Prostate gland (tissue), 2 donors: ENCODE results near the gene LENG1. TPM values are rescaled to one million over a fixed set of nuclear protein-coding genes. Genes with fewer than 3 reads are reported as not detected.

ENCODE experiments used
- DNase-seq: peaks from one replicate; pipeline ENCODE4 v3.0.0-alpha.2; 2019; ENCODE audit warnings: low spot score
- H3K27ac ChIP-seq, 2 donors: fragments of 200-600 bp; sonication (generic); 2 replicates each; pipeline ENCODE4 v1.5.1; 2017 to 2019
- H3K27me3 ChIP-seq: fragments of 200-600 bp; sonication (generic); replicated peaks from 2 replicates; pipeline ENCODE4 v1.5.1; 2019; ENCODE audit not compliant: insufficient read depth
- H3K36me3 ChIP-seq, 2 donors: fragments of 200-600 bp; sonication (generic); 1 replicate in 1 of 2; 2 replicates in 1 of 2; pipeline versions ENCODE4 v1.5.1 to v1.8.1; 2017 to 2019
- H3K4me1 ChIP-seq: fragments of 200-600 bp; sonication (generic); replicated peaks from 2 replicates; pipeline ENCODE4 v1.5.1; 2019
- H3K4me3 ChIP-seq, 2 donors: fragments of 200-600 bp; sonication (generic); 2 replicates each; pipeline ENCODE4 v1.5.1; 2017 to 2019
- H3K9me3 ChIP-seq: fragments of 200-600 bp; sonication (generic); 2 replicates; pipeline ENCODE4 v1.5.1; 2017
- POLR2A ChIP-seq: fragments of 450-650 bp; IDR thresholded peaks from one replicate; pipeline ENCODE4 v1.6.1; 2016; ENCODE audit warnings: antibody characterized with exemption, mild to moderate bottlenecking
- POLR2AphosphoS5 ChIP-seq: sonication (generic); formaldehyde crosslinking; IDR thresholded peaks from one replicate; pipeline ENCODE4 v1.6.1; 2017; ENCODE audit warnings: antibody characterized with exemption
- WGBS: methylation state at CpG from one replicate; pipeline ENCODE4 v1.1.5; 2018; 5-methylcytosine and 5-hydroxymethylcytosine counted together
- intact Hi-C: fragments of 100-400 bp; cut with DNase I; formaldehyde crosslinking; loops from one replicate; pipeline ENCODE4 v1.14.2; 2022
- total RNA-seq, 2 donors: library from RNA; depleted of rRNA; stranded (reverse); fragments of >200 nt; gene quantifications; one replicate each; pipeline ENCODE4 v1.1.0, GENCODE V29; 2016
- TF ChIP-seq, protein P1 (sequence below), 4 experiments: fragments of 200-600 bp in 2 of 4; fragments of 450-650 bp in 2 of 4; sonication (generic) in 2 of 4; IDR thresholded peaks; 1 replicate in 3 of 4; 2 replicates in 1 of 4; pipeline ENCODE4 v1.5.1; 2016 to 2019; ENCODE audit warnings: antibody characterized with exemption in 4 of 4, mild to moderate bottlenecking in 2 of 4, moderate library complexity in 2 of 4

Gene LENG1
- total RNA-seq, 2 donors from 2014 or later = 7.6 to 14.7 TPM

- H3K4me3 ChIP-seq = no peak overlapping the region
- H3K27me3 ChIP-seq = no peaks in the 10 kb centered on the region
- H3K36me3 ChIP-seq = peaks cover 16 to 19% of the 10 kb centered on the region in 2 donors
- TF ChIP-seq POLR2AphosphoS5 (no peak), POLR2A (no peak)
- TF ChIP-seq, protein P1, sequence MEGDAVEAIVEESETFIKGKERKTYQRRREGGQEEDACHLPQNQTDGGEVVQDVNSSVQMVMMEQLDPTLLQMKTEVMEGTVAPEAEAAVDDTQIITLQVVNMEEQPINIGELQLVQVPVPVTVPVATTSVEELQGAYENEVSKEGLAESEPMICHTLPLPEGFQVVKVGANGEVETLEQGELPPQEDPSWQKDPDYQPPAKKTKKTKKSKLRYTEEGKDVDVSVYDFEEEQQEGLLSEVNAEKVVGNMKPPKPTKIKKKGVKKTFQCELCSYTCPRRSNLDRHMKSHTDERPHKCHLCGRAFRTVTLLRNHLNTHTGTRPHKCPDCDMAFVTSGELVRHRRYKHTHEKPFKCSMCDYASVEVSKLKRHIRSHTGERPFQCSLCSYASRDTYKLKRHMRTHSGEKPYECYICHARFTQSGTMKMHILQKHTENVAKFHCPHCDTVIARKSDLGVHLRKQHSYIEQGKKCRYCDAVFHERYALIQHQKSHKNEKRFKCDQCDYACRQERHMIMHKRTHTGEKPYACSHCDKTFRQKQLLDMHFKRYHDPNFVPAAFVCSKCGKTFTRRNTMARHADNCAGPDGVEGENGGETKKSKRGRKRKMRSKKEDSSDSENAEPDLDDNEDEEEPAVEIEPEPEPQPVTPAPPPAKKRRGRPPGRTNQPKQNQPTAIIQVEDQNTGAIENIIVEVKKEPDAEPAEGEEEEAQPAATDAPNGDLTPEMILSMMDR (IDR thresholded peaks at IDR 0.05) = no peak
- no peak overlapping the region for H3K27ac ChIP-seq
- no peaks in the 10 kb centered on the region for H3K9me3 ChIP-seq
- 96% methylated on average over 20 of the region's 20 CpGs for WGBS
- no peak for DNase-seq
- intact Hi-C loops = no loop called here
- H3K4me1 ChIP-seq = no peaks in the 10 kb centered on the region
Measured at GRCh38 chr19:54129617-54129996, 29.9 kb downstream of the LENG1 start.

DNA sequence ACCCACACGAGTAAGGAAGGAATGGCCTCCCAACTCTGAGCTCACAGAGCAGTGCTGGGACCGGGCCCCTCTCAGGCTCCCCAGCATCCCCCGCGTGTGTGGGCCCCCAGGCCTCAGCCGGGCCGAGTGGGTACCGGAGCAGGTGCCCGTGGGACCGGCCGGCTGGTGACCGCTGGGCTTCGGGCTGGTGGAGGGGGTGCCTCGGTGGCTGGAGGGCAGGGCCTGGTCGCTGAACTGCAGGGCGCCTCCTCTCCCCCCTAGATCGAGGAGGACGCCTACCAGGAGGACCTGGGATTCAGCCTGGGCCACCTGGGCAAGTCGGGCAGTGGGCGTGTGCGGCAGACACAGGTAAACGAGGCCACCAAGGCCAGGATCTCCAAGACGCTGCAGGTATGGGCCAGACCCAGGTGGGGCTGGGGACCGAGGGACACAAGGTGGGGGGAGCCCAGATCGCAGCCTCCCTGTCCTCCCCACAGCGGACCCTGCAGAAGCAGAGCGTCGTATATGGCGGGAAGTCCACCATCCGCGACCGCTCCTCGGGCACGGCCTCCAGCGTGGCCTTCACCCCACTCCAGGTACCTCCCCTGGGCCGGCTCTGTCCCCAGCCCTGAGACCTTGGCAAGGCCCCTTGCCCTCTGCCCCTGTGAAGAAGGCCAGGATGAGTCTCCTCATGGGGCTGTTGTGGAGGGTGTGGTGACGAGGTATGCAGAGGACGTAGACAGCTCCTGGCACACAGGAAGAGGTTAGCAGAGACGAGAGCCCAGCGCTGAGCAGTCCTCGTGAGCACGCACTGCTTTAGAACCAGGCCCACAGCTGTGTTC, 30.5 kb downstream of the LENG1 start:
- intact Hi-C loops = no loop called here
- Histone ChIP-seq H3K9me3 (no peaks in the 10 kb centered on the region), H3K4me3 (no peak overlapping the region), H3K27me3 (no peaks in the 10 kb centered on the region), H3K27ac (no peak overlapping the region), H3K36me3 (peaks cover 18 to 21% of the 10 kb centered on the region in 2 donors), H3K4me1 (no peaks in the 10 kb centered on the region)
- 94% methylated on average over 30 of the region's 41 CpGs for WGBS
- no peak for TF ChIP-seq POLR2A
- no peak for TF ChIP-seq POLR2AphosphoS5
- TF ChIP-seq, protein P1 (IDR thresholded peaks at IDR 0.05) = no peak
- DNase-seq = no peak

DNA sequence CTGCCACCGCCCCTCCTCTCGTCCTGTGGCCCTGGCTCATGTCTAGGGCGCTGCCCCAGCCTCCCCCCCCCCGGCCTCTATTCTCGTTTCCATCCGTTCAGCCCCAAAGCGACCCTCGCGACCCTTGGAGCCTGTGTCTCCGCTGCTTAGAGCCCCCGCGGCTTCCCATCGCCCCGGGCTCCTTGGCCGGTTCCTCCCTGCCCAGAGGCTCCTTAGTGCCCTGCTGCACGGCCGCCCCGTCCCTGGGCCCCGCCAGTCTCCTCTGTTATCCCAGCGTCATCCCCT, 31.1 kb downstream of the LENG1 start:
- peaks cover 24 to 26% of the 10 kb centered on the region in 2 donors for H3K36me3 ChIP-seq

GRCh38 chr19:54127688-54128440, 31.7 kb downstream of the LENG1 start:
- intact Hi-C loops = no loop called here
- DNase-seq = no peak
- no peak overlapping the region for H3K4me3 ChIP-seq
- peaks cover 29 to 30% of the 10 kb centered on the region in 2 donors for H3K36me3 ChIP-seq
- 92% methylated on average over 44 of the region's 44 CpGs for WGBS
- H3K4me1 ChIP-seq = no peaks in the 10 kb centered on the region
- no peak overlapping the region for H3K27ac ChIP-seq
- no peaks in the 10 kb centered on the region for H3K27me3 ChIP-seq
- no peaks in the 10 kb centered on the region for H3K9me3 ChIP-seq
- no peak for TF ChIP-seq POLR2AphosphoS5
- no peak for TF ChIP-seq POLR2A
- TF ChIP-seq, protein P1 (IDR thresholded peaks at IDR 0.05) = no peak

More for the DNA sequence above, 31.1 kb downstream of the LENG1 start:
- no peaks in the 10 kb centered on the region for H3K4me1 ChIP-seq
- no peak for DNase-seq
- no peak for TF ChIP-seq POLR2AphosphoS5
- no peak for TF ChIP-seq POLR2A
- TF ChIP-seq, protein P1 (IDR thresholded peaks at IDR 0.05) = no peak
- H3K27me3 ChIP-seq = no peaks in the 10 kb centered on the region
- no peak overlapping the region for H3K4me3 ChIP-seq
- no peaks in the 10 kb centered on the region for H3K9me3 ChIP-seq
- no peak overlapping the region for H3K27ac ChIP-seq
- WGBS = 92% methylated on average over 20 of the region's 20 CpGs
- intact Hi-C loops = no loop called here
